Measurements from ENCODE around the gene MYLK3. TPM values are rescaled to one million over a fixed set of nuclear protein-coding genes. Genes with fewer than 3 reads are reported as not detected.

Gene MYLK3
- total RNA-seq, 4 donors from 2014 or later: 0.33 to 1.2 (median 0.57) TPM

DNA sequence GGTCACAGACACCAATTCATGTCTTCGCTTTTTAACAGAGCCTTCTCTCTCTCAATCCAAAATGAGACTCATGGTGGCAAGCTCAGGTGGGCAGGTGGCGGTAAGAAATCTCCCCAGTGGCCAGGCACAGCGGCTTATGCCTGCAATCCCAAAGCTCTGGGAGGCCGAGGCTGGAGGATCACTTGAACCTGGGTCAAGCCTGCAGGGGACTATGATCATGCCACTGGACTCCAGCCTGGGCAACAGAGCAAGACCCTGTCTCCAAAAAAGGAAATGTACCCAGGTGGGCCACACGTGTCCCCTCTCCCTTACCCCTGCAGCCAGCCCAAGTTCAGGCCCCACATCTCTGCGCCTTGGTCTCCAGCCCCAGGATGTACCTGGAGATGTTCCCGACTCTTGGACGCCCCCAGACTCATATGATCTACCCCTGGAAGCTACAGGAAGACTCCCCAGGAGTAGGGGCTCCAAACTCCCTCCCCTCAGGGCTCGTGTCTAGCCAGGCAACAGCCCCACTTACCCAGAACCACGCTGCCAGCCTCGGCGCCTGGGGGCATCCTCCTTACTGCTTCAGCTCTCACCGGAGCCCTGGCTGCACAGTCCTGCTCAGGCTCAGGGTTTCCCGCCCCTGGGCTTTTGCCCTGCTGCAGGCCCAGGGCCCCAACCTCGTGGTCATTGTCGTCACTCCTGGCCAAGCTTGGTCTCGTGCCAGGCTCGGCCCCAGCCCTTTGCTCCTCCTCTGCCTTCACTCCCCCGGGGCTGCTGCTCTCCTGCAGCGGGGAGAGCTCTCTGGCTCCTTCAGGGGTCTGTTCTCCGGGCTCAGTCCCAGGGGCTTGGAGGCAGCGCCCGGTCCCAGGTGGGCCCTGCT lies 16.2 kb downstream of the MYLK3 start:
- TF ChIP-seq POLR2A (IDR thresholded peaks at IDR 0.05; ENCODE audit: low read depth): no peak
- TF ChIP-seq EP300 (IDR thresholded peaks at IDR 0.05): no peak
- TF ChIP-seq POLR2AphosphoS5 (IDR thresholded peaks at IDR 0.05): no peak
- TF ChIP-seq CTCF (IDR thresholded peaks at IDR 0.05): no peak
- peaks cover 0 to 15% (median 0%) of the 10 kb centered on the region in 4 donors for H3K4me1 ChIP-seq
- no peak overlapping the region for H3K27ac ChIP-seq (replicated peaks in 1 of 4)
- peaks cover 0 to 45% (median 0%) of the 10 kb centered on the region in 4 donors for H3K36me3 ChIP-seq
- no peaks in the 10 kb centered on the region for H3K27me3 ChIP-seq
- 89% methylated on average over 13 of the region's 23 CpGs for WGBS
- no peak overlapping the region for H3K4me3 ChIP-seq
- intact Hi-C loops (cut with DNase I): no loop called here
- no peak for DNase-seq (ENCODE audit: extremely low spot score)
- no peaks in the 10 kb centered on the region for H3K9me3 ChIP-seq

- DNase-seq (ENCODE audit: extremely low spot score): no peak
- intact Hi-C loops (cut with DNase I): no loop called here
- WGBS: 70% methylated on average over 16 of the region's 17 CpGs
- Histone ChIP-seq H3K27me3 (no peaks in the 10 kb centered on the region), H3K27ac (replicated peaks in 1 of 4) (no peak overlapping the region), H3K4me3 (no peak overlapping the region), H3K9me3 (no peaks in the 10 kb centered on the region), H3K4me1 (peaks cover 0 to 17% (median 0%) of the 10 kb centered on the region in 4 donors), H3K36me3 (peaks cover 0 to 46% (median 0%) of the 10 kb centered on the region in 4 donors)
- no peak for TF ChIP-seq POLR2A (IDR thresholded peaks at IDR 0.05; ENCODE audit: low read depth)
- TF ChIP-seq CTCF (IDR thresholded peaks at IDR 0.05): no peak
Observed at GRCh38 chr16:46730801-46731690, 17.1 kb downstream of the MYLK3 start.

GRCh38 chr16:46730126-46730525 lies 18.0 kb downstream of the MYLK3 start:
- intact Hi-C loops (cut with DNase I): no loop called here
- H3K9me3 ChIP-seq: no peaks in the 10 kb centered on the region
- TF ChIP-seq EP300 (IDR thresholded peaks at IDR 0.05): no peak
- TF ChIP-seq POLR2A (IDR thresholded peaks at IDR 0.05; ENCODE audit: low read depth): no peak
- no peak for TF ChIP-seq CTCF (IDR thresholded peaks at IDR 0.05)
- no peak for TF ChIP-seq POLR2AphosphoS5 (IDR thresholded peaks at IDR 0.05)
- H3K27me3 ChIP-seq: no peaks in the 10 kb centered on the region
- 95% methylated on average over 8 of the region's 8 CpGs for WGBS
- no peak for DNase-seq (ENCODE audit: extremely low spot score)
- no peak overlapping the region for H3K27ac ChIP-seq (replicated peaks in 1 of 4)
- H3K4me3 ChIP-seq: no peak overlapping the region
- H3K4me1 ChIP-seq: peaks cover 0 to 17% (median 0%) of the 10 kb centered on the region in 4 donors
- H3K36me3 ChIP-seq: peaks cover 0 to 46% (median 0%) of the 10 kb centered on the region in 4 donors

DNA sequence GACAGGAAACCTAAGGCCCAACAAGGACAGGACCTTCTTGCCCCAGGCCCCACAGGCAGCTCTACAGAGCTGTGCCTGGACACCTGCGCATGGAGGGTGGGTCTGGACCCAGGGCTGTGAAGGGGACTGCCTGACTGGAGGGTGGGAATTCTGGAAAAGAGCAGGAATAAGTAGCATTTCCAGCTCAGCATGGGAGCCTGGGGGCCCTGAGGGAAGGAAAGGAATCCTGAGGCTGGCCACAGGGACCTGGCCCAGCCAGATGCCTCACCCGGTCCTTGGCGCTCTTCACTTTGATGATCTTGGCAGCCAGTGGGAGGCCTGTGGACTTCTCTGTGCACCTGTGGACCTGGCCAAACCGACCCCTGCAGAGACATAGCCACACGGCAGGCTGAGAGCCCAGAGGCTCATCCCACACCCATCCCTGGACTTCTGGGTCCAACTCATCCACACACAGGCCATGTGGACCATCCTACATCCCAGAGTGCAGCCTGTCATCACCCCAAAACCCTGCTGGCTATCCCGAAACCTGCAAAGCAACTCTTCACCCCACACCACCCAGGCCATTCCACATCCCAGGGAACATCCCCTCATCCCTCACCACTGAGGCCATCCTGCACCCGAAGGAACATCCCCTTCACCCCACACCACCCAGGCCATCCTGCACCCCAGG lies 18.7 kb downstream of the MYLK3 start:
- Histone ChIP-seq H3K27me3 (no peaks in the 10 kb centered on the region), H3K27ac (replicated peaks in 1 of 4) (no peak overlapping the region), H3K4me3 (no peak overlapping the region), H3K4me1 (peaks cover 0 to 17% (median 0%) of the 10 kb centered on the region in 4 donors), H3K9me3 (no peaks in the 10 kb centered on the region), H3K36me3 (peaks cover 0 to 46% (median 0%) of the 10 kb centered on the region in 4 donors)
- WGBS: 91% methylated on average over 5 of the region's 7 CpGs
- DNase-seq (ENCODE audit: extremely low spot score): no peak
- TF ChIP-seq EP300 (IDR thresholded peaks at IDR 0.05) (no peak), POLR2A (IDR thresholded peaks at IDR 0.05; ENCODE audit: low read depth) (no peak), CTCF (IDR thresholded peaks at IDR 0.05) (no peak), POLR2AphosphoS5 (IDR thresholded peaks at IDR 0.05) (no peak)
- intact Hi-C loops (cut with DNase I): no loop called here
